Fibroblast of the aortic adventitia (primary cell): ENCODE data around the gene ATRNL1. TPM values are rescaled to one million over a fixed set of nuclear protein-coding genes. Genes with fewer than 3 reads are reported as not detected.

Source experiments
- DNase-seq: peaks from one replicate; pipeline ENCODE4 v3.0.0-alpha.2; 2010; ENCODE audit warnings: low read depth
- H3K4me3 ChIP-seq: 2 replicates; pipeline ENCODE4 v1.5.1; 2011; ENCODE audit warnings: low read depth, mild to moderate bottlenecking, control low read depth, low read length, moderate library complexity
- CTCF ChIP-seq: IDR thresholded peaks from 2 replicates; pipeline ENCODE4 v1.5.1; 2011; ENCODE audit warnings: mild to moderate bottlenecking, low read length, control low read depth, inconsistent platforms; ENCODE audit not compliant: insufficient read depth
- total RNA-seq: library from RNA; depleted of rRNA; stranded (reverse); fragments of >200 nt; gene quantifications from 2 replicates; pipeline ENCODE4 v1.2.3, GENCODE V29; 2012; ENCODE audit warnings: low replicate concordance

ATRNL1 gene
- total RNA-seq, 1 donor: 1.9 TPM

- no peak for TF ChIP-seq CTCF
- no peak overlapping the region for H3K4me3 ChIP-seq
- DNase-seq: no peak
Measured at GRCh38 chr10:115903207-115903606, 810.0 kb downstream of the ATRNL1 start.

GRCh38 chr10:115903845-115904244 is 810.7 kb downstream of the ATRNL1 start:
- DNase-seq: no peak
- H3K4me3 ChIP-seq: no peak overlapping the region
- no peak for TF ChIP-seq CTCF

GRCh38 chr10:115909037-115909436 is 815.9 kb downstream of the ATRNL1 start:
- no peak overlapping the region for H3K4me3 ChIP-seq
- DNase-seq: no peak
- TF ChIP-seq CTCF: no peak

DNA sequence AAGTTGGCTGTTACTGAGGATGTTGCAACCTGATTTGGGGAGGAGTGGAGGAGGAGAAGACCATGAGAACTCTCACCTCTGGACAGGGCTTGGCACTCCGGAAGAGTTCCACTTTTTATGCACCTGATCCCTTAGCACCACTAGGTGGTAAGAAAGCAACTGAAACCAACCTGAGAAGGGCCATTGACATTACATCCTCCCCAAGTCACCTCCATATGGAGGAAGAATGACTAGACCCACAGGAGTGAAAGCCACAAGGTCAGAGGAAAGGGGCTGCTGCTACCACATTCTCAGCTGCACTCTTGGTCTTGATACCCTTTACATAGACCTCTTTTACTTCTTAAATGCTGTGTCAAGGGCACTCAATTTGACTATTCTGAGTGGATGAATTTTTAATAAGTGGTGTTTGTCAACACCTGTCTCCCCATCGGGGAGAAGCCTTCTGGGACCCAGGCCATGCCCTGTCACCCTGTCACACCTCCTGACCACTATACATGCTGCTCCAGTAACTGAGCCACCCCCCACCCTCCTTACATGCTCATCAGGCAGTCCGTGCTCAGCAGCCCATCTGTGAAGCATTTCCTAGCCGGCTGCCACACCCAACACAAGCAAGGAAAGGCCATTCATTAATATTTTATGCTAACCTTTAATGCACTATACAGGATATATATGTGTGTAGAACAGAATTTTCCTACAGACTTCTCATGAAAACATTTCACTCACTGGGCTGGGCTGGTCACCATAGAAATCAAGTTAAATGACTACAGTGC is 817.0 kb downstream of the ATRNL1 start:
- no peak for TF ChIP-seq CTCF
- DNase-seq: no peak
- H3K4me3 ChIP-seq: no peak overlapping the region

GRCh38 chr10:115914475-115914874 is 821.3 kb downstream of the ATRNL1 start:
- no peak for TF ChIP-seq CTCF
- H3K4me3 ChIP-seq: no peak overlapping the region
- no peak for DNase-seq

- no peak for DNase-seq
- H3K4me3 ChIP-seq: no peak overlapping the region
- TF ChIP-seq CTCF: no peak
Measured at GRCh38 chr10:115915429-115915828, 822.3 kb downstream of the ATRNL1 start.

DNA sequence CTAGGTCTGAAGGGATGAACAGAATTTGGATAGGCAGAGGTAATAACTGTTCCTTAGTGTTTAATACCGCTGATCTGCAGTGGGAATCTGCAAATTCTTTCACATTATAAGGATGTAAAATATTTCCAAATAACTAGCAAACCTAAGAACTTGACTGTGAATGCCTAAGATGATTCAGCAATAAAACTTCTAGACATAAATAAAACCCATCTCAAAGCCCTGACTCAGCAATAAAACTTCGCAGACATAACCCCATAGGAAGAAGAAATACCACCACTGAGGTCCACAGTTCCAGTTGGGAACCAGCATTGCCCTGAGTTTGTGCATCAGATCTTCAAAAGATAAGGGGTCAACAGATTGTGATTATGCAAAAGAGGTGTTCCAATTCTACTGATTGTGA is 825.6 kb downstream of the ATRNL1 start:
- no peak for TF ChIP-seq CTCF
- peak; percentile 26 for DNase-seq
- no peak overlapping the region for H3K4me3 ChIP-seq
